Measurements from ENCODE around the gene SAMD4B.

Gene SAMD4B

GRCh38 chr19:39405261-39405957 lies 63.2 kb downstream of the SAMD4B start:
- no peak for DNase-seq (ENCODE audit: low read depth, low spot score)
- no peak overlapping the region for H3K4me3 ChIP-seq (ENCODE audit: low read depth, low read length)
- in situ Hi-C loops (cut with HindIII; ENCODE audit: low sequenced_read_pairs): no loop called here
- no peak for TF ChIP-seq CTCF (IDR thresholded peaks at IDR 0.05; ENCODE audit: low read depth, low read length)

- in situ Hi-C loops (cut with HindIII; ENCODE audit: low sequenced_read_pairs): no loop called here
- no peak for TF ChIP-seq CTCF (IDR thresholded peaks at IDR 0.05; ENCODE audit: low read depth, low read length)
- DNase-seq (ENCODE audit: low read depth, low spot score): no peak
- peak overlapping the region; percentile 98 for H3K4me3 ChIP-seq (ENCODE audit: low read depth, low read length)
These were observed 63.9 kb downstream of the SAMD4B start for GRCh38 chr19:39405958-39406655.

- in situ Hi-C loops (cut with HindIII; ENCODE audit: low sequenced_read_pairs): no loop called here
- peak; percentile 2 for TF ChIP-seq CTCF (IDR thresholded peaks at IDR 0.05; ENCODE audit: low read depth, low read length)
- H3K4me3 ChIP-seq (ENCODE audit: low read depth, low read length): peak within 1 kb of the TSS; percentile 98
- peak; percentile 82 for DNase-seq (ENCODE audit: low read depth, low spot score)
These were observed 64.6 kb downstream of the SAMD4B start, which contains the start of gene ZFP36 for GRCh38 chr19:39406656-39407409. ZFP36 (plus strand) TSS chr19:39406847; CDS start chr19:39406905, 58 bp downstream.

GRCh38 chr19:39407410-39407659 lies 65.1 kb downstream of the SAMD4B start:
- in situ Hi-C loops (cut with HindIII; ENCODE audit: low sequenced_read_pairs): no loop called here
- DNase-seq (ENCODE audit: low read depth, low spot score): no peak
- H3K4me3 ChIP-seq (ENCODE audit: low read depth, low read length): peak overlapping the region; percentile 98
- no peak for TF ChIP-seq CTCF (IDR thresholded peaks at IDR 0.05; ENCODE audit: low read depth, low read length)

- in situ Hi-C loops (cut with HindIII; ENCODE audit: low sequenced_read_pairs): no loop called here
- peak overlapping the region; percentile 98 for H3K4me3 ChIP-seq (ENCODE audit: low read depth, low read length)
- no peak for DNase-seq (ENCODE audit: low read depth, low spot score)
- TF ChIP-seq CTCF (IDR thresholded peaks at IDR 0.05; ENCODE audit: low read depth, low read length): no peak
These were observed 65.6 kb downstream of the SAMD4B start for GRCh38 chr19:39407660-39408391.

Data from astrocyte of the spinal cord (primary cell).